WTC11 (cell line): ENCODE data around the gene FBXO15. TPM values are rescaled to one million over a fixed set of nuclear protein-coding genes. Genes with fewer than 3 reads are reported as not detected.

Experiments
- ATAC-seq: fragments of 200-7000 bp; cut with Tn5 transposase; 2 replicates; pipeline ENCODE4 v1.10.0; 2021; ENCODE audit warnings: mild to moderate bottlenecking, moderate library complexity
- CTCF ChIA-PET: fragments of 300-600 bp; sonication (Branson Sonifier 250); formaldehyde crosslinking; loops from one replicate; lab custom pipeline; 2021; ENCODE audit warnings: antibody characterized with exemption; lab: Charles Lee
- POLR2A ChIA-PET: fragments of 350-600 bp; sonication (Branson Sonifier 250); formaldehyde crosslinking; loops from one replicate; lab custom pipeline; 2021; ENCODE audit warnings: antibody characterized with exemption; lab: Charles Lee
- DNase-seq: peaks from one replicate; pipeline ENCODE4 v3.0.0; 2021; ENCODE audit warnings: low spot score
- H3K27ac Mint-ChIP-seq: 2 replicates; pipeline ENCODE4 v1.8.0; 2021; ENCODE audit warnings: mixed read lengths
- H3K27me3 Mint-ChIP-seq: 2 replicates; pipeline ENCODE4 v1.8.0; 2021; ENCODE audit warnings: low read depth, mild to moderate bottlenecking, moderate library complexity, mixed read lengths
- H3K36me3 Mint-ChIP-seq: 2 replicates; pipeline ENCODE4 v1.8.0; 2021; ENCODE audit warnings: mixed read lengths
- H3K4me1 Mint-ChIP-seq: 2 replicates; pipeline ENCODE4 v1.8.0; 2022; ENCODE audit warnings: mixed read lengths
- H3K4me3 Mint-ChIP-seq: 2 replicates; pipeline ENCODE4 v1.8.0; 2021; ENCODE audit warnings: mild to moderate bottlenecking, moderate library complexity, mixed read lengths
- H3K9me3 Mint-ChIP-seq: 2 replicates; pipeline ENCODE4 v1.8.0; 2021; ENCODE audit warnings: mixed read lengths
- CBFB ChIP-seq: sonication (generic); formaldehyde crosslinking; IDR thresholded peaks from 2 replicates; pipeline ENCODE4 v1.8.1; 2022; ENCODE audit warnings: mild to moderate bottlenecking, low read depth, missing genetic modification reagents
- CREM ChIP-seq: sonication (generic); formaldehyde crosslinking; IDR thresholded peaks from 2 replicates; pipeline ENCODE4 v1.8.1; 2022; ENCODE audit warnings: mild to moderate bottlenecking, missing genetic modification reagents, moderate library complexity
- ELF4 ChIP-seq: sonication (generic); formaldehyde crosslinking; IDR thresholded peaks from 2 replicates; pipeline ENCODE4 v1.8.1; 2022; ENCODE audit warnings: low read depth, mild to moderate bottlenecking, moderate library complexity, missing genetic modification reagents
- FOXP1 ChIP-seq: sonication (generic); formaldehyde crosslinking; IDR thresholded peaks from 2 replicates; pipeline ENCODE4 v1.8.0; 2022; ENCODE audit warnings: missing genetic modification reagents, mild to moderate bottlenecking, moderate library complexity, borderline replicate concordance
- GTF2I ChIP-seq: fragments of 250-450 bp; sonication (Bioruptor Pico); conservative IDR thresholded peaks from 2 replicates; pipeline ENCODE4 v1.4.0; 2021; ENCODE audit warnings: mild to moderate bottlenecking
- HMGA2 ChIP-seq: fragments of 250-450 bp; sonication (Bioruptor Pico); IDR thresholded peaks from 2 replicates; pipeline ENCODE4 v1.4.0; 2021; ENCODE audit warnings: mild to moderate bottlenecking, moderate library complexity
- IRF2 ChIP-seq: sonication (generic); formaldehyde crosslinking; IDR thresholded peaks from 2 replicates; pipeline ENCODE4 v1.8.0; 2022; ENCODE audit warnings: low read depth, missing genetic modification reagents, borderline replicate concordance
- JAZF1 ChIP-seq: fragments of 250-450 bp; sonication (Bioruptor Pico); IDR thresholded peaks from 2 replicates; pipeline ENCODE4 v1.9.0; 2021; ENCODE audit warnings: moderate library complexity, mild to moderate bottlenecking, inconsistent platforms
- KAT7 ChIP-seq: sonication (generic); formaldehyde crosslinking; IDR thresholded peaks from 2 replicates; pipeline ENCODE4 v1.8.1; 2023; ENCODE audit warnings: missing genetic modification reagents, mild to moderate bottlenecking, borderline replicate concordance
- MYBL2 ChIP-seq: sonication (generic); formaldehyde crosslinking; IDR thresholded peaks from 2 replicates; pipeline ENCODE4 v1.8.1; 2023; ENCODE audit warnings: mild to moderate bottlenecking, moderate library complexity, missing genetic modification reagents
- NFYB ChIP-seq: sonication (generic); formaldehyde crosslinking; conservative IDR thresholded peaks from 2 replicates; pipeline ENCODE4 v1.8.0; 2022; ENCODE audit warnings: low read depth, missing genetic modification reagents
- NR1H2 ChIP-seq: sonication (generic); formaldehyde crosslinking; IDR thresholded peaks from 2 replicates; pipeline ENCODE4 v1.9.0; 2021; ENCODE audit warnings: mild to moderate bottlenecking, moderate library complexity, missing genetic modification reagents
- NR3C1 ChIP-seq: sonication (generic); formaldehyde crosslinking; conservative IDR thresholded peaks from 2 replicates; pipeline ENCODE4 v1.8.1; 2023; ENCODE audit warnings: low read depth, mild to moderate bottlenecking, missing genetic modification reagents
- SMAD3 ChIP-seq: sonication (generic); formaldehyde crosslinking; IDR thresholded peaks from 2 replicates; pipeline ENCODE4 v1.8.0; 2022; ENCODE audit warnings: missing genetic modification reagents, mild to moderate bottlenecking, borderline replicate concordance
- SMAD4 ChIP-seq: sonication (generic); formaldehyde crosslinking; IDR thresholded peaks from 2 replicates; pipeline ENCODE4 v1.8.0; 2022; ENCODE audit warnings: mild to moderate bottlenecking, missing genetic modification reagents
- SP1 ChIP-seq: sonication (generic); formaldehyde crosslinking; conservative IDR thresholded peaks from 2 replicates; pipeline ENCODE4 v1.8.1; 2022; ENCODE audit warnings: missing genetic modification reagents
- TEAD1 ChIP-seq: sonication (generic); formaldehyde crosslinking; IDR thresholded peaks from 2 replicates; pipeline ENCODE4 v1.8.0; 2022; ENCODE audit warnings: mild to moderate bottlenecking, missing genetic modification reagents
- ZNF396 ChIP-seq: fragments of 250-450 bp; sonication (Bioruptor Pico); IDR thresholded peaks from 2 replicates; pipeline ENCODE4 v1.8.0; 2021; ENCODE audit warnings: mild to moderate bottlenecking, moderate library complexity, borderline replicate concordance
- total RNA-seq: library from RNA; stranded (reverse); gene quantifications from 3 replicates; pipeline ENCODE4 v1.2.3, GENCODE V29; 2021
- TF ChIP-seq, protein P1 (sequence below): sonication (generic); formaldehyde crosslinking; IDR thresholded peaks from 2 replicates; pipeline ENCODE4 v1.8.1; 2023; ENCODE audit warnings: mild to moderate bottlenecking, missing genetic modification reagents, moderate library complexity
- TF ChIP-seq, protein P2 (sequence below): fragments of 250-450 bp; sonication (Bioruptor Pico); conservative IDR thresholded peaks from 2 replicates; pipeline ENCODE4 v1.9.0; 2021; ENCODE audit warnings: mild to moderate bottlenecking
- TF ChIP-seq, protein P3 (sequence below): fragments of 250-450 bp; sonication (Bioruptor Pico); IDR thresholded peaks from 2 replicates; pipeline ENCODE4 v1.8.0; 2021; ENCODE audit warnings: mild to moderate bottlenecking
- TF ChIP-seq, protein P4 (sequence below): sonication (generic); formaldehyde crosslinking; IDR thresholded peaks from 2 replicates; pipeline ENCODE4 v1.8.0; 2022; ENCODE audit warnings: mild to moderate bottlenecking, missing genetic modification reagents
- TF ChIP-seq, protein P5 (sequence below): fragments of 250-450 bp; sonication (Bioruptor Pico); IDR thresholded peaks from 2 replicates; pipeline ENCODE4 v1.9.0; 2021; ENCODE audit warnings: mild to moderate bottlenecking
- TF ChIP-seq, protein P6 (sequence below): sonication (generic); formaldehyde crosslinking; conservative IDR thresholded peaks from 2 replicates; pipeline ENCODE4 v1.8.1; 2023; ENCODE audit warnings: mild to moderate bottlenecking, low read depth, missing genetic modification reagents, moderate library complexity

The FBXO15 gene
- total RNA-seq, 1 experiment from 2014 or later = 0.96 TPM

DNA sequence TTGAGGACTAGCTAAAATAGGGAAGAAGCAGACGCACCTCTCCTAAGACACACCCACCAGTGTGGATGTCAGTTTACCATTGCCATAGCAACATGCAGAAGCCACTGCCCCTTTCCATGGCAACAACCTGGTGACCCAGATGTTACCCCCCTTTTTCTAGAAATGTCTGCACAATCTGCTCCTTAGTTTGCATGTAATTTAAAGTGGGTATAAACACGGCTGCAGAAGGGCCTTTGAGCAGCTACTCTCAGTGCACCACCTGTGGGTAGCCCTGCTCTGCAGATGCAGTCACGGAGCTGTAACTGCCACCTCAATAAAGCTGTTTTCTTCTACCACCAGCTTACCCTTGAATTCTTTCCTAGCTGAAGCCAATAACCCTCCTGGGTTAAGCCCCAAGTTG is 87.1 kb downstream of the FBXO15 start:
- no peak for TF ChIP-seq NR3C1 (CRISPR knock-in tag)
- TF ChIP-seq TEAD1 (CRISPR knock-in tag) = no peak
- no peak for TF ChIP-seq SMAD4 (CRISPR knock-in tag)
- TF ChIP-seq KAT7 = no peak
- Mint-ChIP-seq H3K27me3 (no peaks in the 10 kb centered on the region; the same call in 1 of the 2 replicates), H3K9me3 (peaks cover 18% of the 10 kb centered on the region), H3K36me3 (no peaks in the 10 kb centered on the region), H3K4me1 (peaks cover 8% of the 10 kb centered on the region), H3K27ac (no peak overlapping the region), H3K4me3 (no peak overlapping the region)
- ChIA-PET CTCF (interaction anchor here (1.3 to 2.3 kb wide), 3 partner anchors 21 to 54 kb away, joined by 3 to 9 read pairs (median 8); no protein-coding TSS in a partner anchor), POLR2A (no interaction called here)
- ATAC-seq (peak; percentile 43), DNase-seq (no peak)

DNA sequence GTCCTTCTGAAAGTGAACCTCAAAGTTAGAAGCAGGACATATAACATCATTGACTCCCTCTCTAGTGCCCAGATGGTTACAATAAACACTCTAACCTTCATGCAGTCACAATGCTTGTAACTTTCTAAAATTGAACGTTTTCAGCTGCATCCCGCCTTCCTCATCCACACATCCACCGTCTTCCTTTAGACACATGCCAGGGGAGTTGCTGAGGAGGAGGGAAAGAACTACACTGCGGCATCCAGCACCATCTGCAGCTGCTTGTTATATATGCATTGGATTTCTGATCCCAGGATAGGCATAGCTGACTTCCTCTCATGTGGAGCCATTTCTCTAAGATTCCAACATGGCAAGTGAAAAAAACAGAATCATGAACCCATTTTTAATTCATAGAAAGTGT is 96.8 kb downstream of the FBXO15 start:
- TF ChIP-seq, protein P1, sequence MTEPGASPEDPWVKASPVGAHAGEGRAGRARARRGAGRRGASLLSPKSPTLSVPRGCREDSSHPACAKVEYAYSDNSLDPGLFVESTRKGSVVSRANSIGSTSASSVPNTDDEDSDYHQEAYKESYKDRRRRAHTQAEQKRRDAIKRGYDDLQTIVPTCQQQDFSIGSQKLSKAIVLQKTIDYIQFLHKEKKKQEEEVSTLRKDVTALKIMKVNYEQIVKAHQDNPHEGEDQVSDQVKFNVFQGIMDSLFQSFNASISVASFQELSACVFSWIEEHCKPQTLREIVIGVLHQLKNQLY (CRISPR knock-in tag) = no peak
- no peak for TF ChIP-seq JAZF1 (CRISPR knock-in tag)
- no peak for TF ChIP-seq HMGA2 (CRISPR knock-in tag)
- TF ChIP-seq, protein P2, sequence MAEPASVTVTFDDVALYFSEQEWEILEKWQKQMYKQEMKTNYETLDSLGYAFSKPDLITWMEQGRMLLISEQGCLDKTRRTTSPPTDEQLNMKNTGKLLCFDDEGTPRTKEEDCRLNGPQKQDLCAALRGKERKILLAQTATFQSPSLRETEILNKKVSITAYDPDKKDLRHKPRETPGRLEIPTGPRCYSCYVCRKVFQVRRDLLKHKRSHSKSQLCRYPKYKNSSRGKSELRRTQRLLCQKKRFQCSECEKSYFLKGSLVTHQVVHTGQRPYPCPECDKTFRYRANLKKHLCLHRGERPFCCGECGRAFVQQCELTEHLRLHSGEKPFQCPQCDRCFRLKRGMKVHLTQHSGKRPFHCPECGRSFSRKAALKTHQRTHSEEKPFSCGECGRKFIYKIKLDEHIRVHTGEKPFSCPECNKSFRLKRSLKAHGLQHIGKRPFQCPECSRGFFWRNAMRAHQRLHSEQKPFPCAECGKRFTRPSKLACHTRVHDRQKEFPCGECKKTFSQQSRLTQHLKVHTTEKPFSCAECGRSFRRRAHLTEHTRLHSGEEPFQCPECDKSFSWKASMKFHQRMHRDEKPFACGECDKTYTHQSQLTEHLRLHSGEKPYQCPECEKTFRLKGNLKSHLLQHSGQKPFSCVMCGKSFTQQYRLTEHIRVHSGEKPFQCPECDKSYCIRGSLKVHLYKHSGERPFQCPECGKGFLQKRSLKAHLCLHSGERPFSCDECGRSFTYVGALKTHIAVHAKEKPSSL (CRISPR knock-in tag) = no peak
- no peak for TF ChIP-seq CBFB (CRISPR knock-in tag)
- no peak for TF ChIP-seq IRF2 (CRISPR knock-in tag)
- TF ChIP-seq, protein P3, sequence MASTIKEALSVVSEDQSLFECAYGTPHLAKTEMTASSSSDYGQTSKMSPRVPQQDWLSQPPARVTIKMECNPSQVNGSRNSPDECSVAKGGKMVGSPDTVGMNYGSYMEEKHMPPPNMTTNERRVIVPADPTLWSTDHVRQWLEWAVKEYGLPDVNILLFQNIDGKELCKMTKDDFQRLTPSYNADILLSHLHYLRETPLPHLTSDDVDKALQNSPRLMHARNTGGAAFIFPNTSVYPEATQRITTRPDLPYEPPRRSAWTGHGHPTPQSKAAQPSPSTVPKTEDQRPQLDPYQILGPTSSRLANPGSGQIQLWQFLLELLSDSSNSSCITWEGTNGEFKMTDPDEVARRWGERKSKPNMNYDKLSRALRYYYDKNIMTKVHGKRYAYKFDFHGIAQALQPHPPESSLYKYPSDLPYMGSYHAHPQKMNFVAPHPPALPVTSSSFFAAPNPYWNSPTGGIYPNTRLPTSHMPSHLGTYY = no peak
- no peak for TF ChIP-seq NR1H2 (CRISPR knock-in tag)
- TF ChIP-seq, protein P4, sequence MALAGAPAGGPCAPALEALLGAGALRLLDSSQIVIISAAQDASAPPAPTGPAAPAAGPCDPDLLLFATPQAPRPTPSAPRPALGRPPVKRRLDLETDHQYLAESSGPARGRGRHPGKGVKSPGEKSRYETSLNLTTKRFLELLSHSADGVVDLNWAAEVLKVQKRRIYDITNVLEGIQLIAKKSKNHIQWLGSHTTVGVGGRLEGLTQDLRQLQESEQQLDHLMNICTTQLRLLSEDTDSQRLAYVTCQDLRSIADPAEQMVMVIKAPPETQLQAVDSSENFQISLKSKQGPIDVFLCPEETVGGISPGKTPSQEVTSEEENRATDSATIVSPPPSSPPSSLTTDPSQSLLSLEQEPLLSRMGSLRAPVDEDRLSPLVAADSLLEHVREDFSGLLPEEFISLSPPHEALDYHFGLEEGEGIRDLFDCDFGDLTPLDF = no peak
- TF ChIP-seq NFYB (CRISPR knock-in tag) = no peak
- no peak for TF ChIP-seq FOXP1 (CRISPR knock-in tag)
- TF ChIP-seq CREM = no peak
- no peak for TF ChIP-seq ELF4 (CRISPR knock-in tag)
- TF ChIP-seq SP1 (CRISPR knock-in tag) = no peak
- no peak for TF ChIP-seq ZNF396 (CRISPR knock-in tag)
- TF ChIP-seq MYBL2 (CRISPR knock-in tag) = no peak
- TF ChIP-seq, protein P5, sequence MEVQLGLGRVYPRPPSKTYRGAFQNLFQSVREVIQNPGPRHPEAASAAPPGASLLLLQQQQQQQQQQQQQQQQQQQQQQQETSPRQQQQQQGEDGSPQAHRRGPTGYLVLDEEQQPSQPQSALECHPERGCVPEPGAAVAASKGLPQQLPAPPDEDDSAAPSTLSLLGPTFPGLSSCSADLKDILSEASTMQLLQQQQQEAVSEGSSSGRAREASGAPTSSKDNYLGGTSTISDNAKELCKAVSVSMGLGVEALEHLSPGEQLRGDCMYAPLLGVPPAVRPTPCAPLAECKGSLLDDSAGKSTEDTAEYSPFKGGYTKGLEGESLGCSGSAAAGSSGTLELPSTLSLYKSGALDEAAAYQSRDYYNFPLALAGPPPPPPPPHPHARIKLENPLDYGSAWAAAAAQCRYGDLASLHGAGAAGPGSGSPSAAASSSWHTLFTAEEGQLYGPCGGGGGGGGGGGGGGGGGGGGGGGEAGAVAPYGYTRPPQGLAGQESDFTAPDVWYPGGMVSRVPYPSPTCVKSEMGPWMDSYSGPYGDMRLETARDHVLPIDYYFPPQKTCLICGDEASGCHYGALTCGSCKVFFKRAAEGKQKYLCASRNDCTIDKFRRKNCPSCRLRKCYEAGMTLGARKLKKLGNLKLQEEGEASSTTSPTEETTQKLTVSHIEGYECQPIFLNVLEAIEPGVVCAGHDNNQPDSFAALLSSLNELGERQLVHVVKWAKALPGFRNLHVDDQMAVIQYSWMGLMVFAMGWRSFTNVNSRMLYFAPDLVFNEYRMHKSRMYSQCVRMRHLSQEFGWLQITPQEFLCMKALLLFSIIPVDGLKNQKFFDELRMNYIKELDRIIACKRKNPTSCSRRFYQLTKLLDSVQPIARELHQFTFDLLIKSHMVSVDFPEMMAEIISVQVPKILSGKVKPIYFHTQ = no peak
- TF ChIP-seq, protein P6, sequence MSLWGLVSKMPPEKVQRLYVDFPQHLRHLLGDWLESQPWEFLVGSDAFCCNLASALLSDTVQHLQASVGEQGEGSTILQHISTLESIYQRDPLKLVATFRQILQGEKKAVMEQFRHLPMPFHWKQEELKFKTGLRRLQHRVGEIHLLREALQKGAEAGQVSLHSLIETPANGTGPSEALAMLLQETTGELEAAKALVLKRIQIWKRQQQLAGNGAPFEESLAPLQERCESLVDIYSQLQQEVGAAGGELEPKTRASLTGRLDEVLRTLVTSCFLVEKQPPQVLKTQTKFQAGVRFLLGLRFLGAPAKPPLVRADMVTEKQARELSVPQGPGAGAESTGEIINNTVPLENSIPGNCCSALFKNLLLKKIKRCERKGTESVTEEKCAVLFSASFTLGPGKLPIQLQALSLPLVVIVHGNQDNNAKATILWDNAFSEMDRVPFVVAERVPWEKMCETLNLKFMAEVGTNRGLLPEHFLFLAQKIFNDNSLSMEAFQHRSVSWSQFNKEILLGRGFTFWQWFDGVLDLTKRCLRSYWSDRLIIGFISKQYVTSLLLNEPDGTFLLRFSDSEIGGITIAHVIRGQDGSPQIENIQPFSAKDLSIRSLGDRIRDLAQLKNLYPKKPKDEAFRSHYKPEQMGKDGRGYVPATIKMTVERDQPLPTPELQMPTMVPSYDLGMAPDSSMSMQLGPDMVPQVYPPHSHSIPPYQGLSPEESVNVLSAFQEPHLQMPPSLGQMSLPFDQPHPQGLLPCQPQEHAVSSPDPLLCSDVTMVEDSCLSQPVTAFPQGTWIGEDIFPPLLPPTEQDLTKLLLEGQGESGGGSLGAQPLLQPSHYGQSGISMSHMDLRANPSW (CRISPR knock-in tag) = no peak
- no peak for TF ChIP-seq SMAD3 (CRISPR knock-in tag)
- TF ChIP-seq GTF2I (CRISPR knock-in tag) = no peak
- DNase-seq = no peak
- H3K36me3 Mint-ChIP-seq = peaks cover 5% of the 10 kb centered on the region
- no peak overlapping the region for H3K4me3 Mint-ChIP-seq
- no peaks in the 10 kb centered on the region for H3K4me1 Mint-ChIP-seq
- H3K27ac Mint-ChIP-seq = no peak overlapping the region
- ATAC-seq = no peak
- ChIA-PET CTCF (interaction anchor here (1.0 kb wide), 1 partner anchor 11 kb away, joined by 4 read pairs; no protein-coding TSS in a partner anchor), POLR2A (no interaction called here)
- peaks cover 4% of the 10 kb centered on the region; the same call in 1 of the 2 replicates for H3K27me3 Mint-ChIP-seq
- H3K9me3 Mint-ChIP-seq = peaks cover 26% of the 10 kb centered on the region
